Fibroblast of pulmonary artery (primary cell): ENCODE results near the gene HMGB4.

Experiments
- DNase-seq: peaks from one replicate; pipeline ENCODE4 v3.0.0-alpha.2; 2010; ENCODE audit warnings: low read depth
- H3K4me3 ChIP-seq: replicated peaks from 2 replicates; pipeline ENCODE4 v1.5.1; 2011; ENCODE audit warnings: low read depth, mild to moderate bottlenecking, control low read depth, low read length, moderate library complexity
- TF ChIP-seq, protein P1 (sequence below): IDR thresholded peaks from 2 replicates; pipeline ENCODE4 v1.5.1; 2011; ENCODE audit warnings: mild to moderate bottlenecking, control low read depth, low read length, inconsistent platforms; ENCODE audit errors: missing control alignments

HMGB4 gene

DNA sequence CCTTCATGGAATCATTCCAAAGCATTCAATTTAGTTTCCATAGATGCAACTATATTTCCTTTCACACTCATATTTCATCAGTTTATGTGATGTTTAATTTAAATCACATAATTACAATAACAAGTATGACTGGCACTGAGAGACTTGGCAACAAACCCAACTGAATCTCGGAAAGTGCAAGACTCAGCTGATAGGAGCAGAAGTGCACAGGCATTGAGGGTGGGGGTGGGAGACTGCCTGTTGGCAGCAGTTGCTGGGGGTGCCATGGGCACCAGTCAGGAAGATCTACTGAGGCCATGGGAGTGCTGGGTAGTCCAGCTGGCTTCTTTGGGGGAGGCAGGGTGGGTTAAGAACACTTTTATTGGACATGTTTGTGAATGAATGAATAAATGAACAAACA, 10.4 kb upstream of the HMGB4 start:
- no peak for DNase-seq
- TF ChIP-seq, protein P1, sequence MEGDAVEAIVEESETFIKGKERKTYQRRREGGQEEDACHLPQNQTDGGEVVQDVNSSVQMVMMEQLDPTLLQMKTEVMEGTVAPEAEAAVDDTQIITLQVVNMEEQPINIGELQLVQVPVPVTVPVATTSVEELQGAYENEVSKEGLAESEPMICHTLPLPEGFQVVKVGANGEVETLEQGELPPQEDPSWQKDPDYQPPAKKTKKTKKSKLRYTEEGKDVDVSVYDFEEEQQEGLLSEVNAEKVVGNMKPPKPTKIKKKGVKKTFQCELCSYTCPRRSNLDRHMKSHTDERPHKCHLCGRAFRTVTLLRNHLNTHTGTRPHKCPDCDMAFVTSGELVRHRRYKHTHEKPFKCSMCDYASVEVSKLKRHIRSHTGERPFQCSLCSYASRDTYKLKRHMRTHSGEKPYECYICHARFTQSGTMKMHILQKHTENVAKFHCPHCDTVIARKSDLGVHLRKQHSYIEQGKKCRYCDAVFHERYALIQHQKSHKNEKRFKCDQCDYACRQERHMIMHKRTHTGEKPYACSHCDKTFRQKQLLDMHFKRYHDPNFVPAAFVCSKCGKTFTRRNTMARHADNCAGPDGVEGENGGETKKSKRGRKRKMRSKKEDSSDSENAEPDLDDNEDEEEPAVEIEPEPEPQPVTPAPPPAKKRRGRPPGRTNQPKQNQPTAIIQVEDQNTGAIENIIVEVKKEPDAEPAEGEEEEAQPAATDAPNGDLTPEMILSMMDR: no peak
- H3K4me3 ChIP-seq: no peak overlapping the region

- TF ChIP-seq, protein P1: no peak
- no peak overlapping the region for H3K4me3 ChIP-seq
- DNase-seq: no peak
Measured at GRCh38 chr1:33854091-33854490, 9.8 kb upstream of the HMGB4 start.

DNA sequence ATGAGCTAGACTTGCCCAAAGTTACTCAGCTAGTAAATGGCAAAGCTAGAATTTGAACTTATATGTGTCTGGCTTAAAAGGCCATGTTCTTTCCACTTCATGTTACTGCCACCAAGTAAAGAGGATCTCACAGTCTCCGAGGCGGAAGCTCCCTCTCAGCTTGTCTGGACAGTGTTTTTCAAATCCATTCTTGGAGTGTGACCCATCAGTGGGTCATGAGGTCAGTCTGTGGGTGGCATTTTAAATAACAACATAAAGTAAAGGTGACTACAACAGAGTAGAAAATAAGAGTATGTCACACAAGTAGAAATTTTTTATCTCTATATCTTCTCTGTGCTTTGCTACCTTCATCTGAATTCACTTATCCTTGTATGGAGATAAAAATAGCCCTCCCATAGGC, 3.2 kb upstream of the HMGB4 start:
- TF ChIP-seq, protein P1: no peak
- DNase-seq: no peak
- H3K4me3 ChIP-seq: no peak overlapping the region

DNA sequence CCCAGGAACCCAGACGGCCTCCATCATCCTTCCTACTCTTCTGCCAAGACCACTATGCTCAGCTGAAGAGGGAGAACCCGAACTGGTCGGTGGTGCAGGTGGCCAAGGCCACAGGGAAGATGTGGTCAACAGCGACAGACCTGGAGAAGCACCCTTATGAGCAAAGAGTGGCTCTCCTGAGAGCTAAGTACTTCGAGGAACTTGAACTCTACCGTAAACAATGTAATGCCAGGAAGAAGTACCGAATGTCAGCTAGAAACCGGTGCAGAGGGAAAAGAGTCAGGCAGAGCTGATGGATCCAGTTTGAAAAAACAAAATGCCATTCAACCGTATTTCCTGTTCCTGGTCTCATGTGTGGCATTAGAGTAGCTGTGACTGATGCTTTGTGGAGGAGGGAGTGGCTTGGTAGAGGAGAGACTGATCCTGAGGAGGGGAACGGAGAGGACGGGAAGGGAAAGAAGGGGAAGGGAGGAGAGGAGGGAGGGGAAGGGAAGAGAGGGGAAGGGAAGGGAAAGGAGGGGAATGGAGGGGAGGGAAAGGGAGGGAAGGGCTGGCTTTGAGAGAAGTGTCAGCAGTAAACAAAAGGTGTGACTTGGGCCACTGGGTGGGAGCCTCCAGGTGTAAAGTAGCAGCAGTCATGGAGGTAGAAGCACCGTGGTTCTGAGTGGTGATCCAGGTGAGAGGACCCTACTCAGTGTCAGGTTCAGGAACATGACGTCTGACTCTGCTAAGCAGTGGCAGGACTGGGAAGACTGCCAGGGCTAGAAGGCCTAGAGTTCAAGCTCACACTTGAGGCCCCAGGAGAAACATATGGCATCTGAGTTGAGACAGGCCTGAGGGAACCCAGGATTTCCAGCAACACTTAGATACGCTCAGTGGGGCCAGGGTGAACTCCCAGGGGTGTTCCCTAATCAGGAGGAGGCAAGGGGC, 846 bp downstream of the HMGB4 start:
- no peak for DNase-seq
- TF ChIP-seq, protein P1: no peak
- H3K4me3 ChIP-seq: no peak overlapping the region

DNA sequence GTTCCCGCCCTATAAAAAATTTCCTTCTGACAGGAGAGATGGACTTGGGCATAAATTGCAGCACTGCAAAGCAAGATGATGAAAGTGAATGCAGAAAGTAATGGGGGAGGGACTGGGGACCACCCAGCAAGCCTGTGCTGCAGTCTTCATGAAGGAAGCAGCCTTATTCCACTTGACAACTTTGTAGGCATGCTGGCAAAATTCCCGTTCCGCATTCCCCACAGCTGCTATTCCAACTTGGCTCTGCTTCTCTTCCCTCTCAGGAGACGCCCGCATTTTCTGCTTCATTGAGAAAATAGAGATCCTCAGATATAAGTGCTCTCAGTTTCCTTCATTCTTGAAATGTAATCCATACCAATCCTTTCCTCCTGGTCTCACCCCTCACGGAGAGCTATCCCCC, 2.4 kb downstream of the HMGB4 start:
- DNase-seq: no peak
- TF ChIP-seq, protein P1: no peak
- no peak overlapping the region for H3K4me3 ChIP-seq

DNA sequence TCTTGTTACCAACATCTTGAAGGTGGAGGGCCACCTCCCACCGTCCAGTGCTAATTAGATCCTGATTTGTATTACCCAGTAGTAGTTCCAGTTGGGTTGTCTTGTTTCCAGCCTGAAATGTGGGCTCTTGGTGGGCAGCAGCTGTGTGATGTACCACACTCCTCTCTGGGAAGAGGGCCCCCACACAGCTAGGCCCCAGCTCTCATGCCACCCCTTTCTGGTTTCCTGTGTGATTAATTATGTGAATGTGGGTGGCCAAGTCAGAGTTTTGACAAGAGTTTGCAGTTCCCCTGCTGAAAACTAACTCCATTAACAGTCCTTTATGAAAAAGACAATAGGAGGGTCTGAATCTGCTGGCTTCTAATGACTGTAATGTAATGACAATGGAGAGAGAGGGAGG, 3.8 kb downstream of the HMGB4 start:
- DNase-seq: no peak
- no peak overlapping the region for H3K4me3 ChIP-seq
- TF ChIP-seq, protein P1: no peak

DNA sequence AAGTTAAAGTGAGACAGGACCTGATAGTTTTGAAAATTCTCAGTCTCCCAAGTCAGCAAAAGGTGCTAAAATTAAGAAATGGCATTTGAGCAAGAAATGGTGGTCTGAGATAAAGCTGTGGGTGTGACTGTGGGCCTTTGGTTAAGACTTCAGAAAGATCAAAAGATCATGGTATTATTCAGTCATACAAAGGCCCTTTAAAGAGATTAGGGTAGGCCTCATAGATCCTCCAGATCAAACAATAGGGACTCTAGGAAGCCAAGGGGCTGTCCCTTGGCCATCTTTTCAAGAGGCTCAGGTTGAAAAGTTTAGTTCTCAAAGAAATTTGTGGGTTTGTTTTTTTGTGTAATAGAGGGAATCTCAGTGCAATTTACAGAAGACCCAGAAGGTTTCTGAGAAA, 8.4 kb downstream of the HMGB4 start:
- H3K4me3 ChIP-seq: no peak overlapping the region
- no peak for DNase-seq
- TF ChIP-seq, protein P1: no peak
